Measurements from ENCODE around the gene SPO11. TPM values are rescaled to one million over a fixed set of nuclear protein-coding genes. Genes with fewer than 3 reads are reported as not detected.

The SPO11 gene
- total RNA-seq, 1 donor from 2014 or later = not detected

DNA sequence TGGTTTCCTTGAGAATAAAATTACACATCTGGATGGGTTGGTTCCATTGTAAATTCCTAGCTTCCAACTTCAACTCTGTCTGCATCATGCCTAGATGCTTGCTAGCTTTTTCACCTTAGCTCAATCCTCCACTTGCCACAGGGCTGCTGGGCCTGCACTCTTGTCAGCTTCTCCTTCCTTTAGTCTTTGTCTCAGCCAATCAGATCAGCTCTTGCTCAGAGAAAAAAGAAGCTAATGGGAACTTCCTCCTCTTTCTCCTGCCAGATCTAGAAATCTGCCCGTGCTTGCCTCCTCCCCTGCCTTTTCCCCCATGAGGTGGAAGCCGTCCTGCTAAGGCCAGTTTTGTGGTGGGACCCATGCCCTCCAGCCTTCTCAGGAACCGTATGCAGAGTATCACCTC is 40.0 kb downstream of the SPO11 start:
- peaks cover 100% of the 10 kb centered on the region for H3K36me3 ChIP-seq
- TF ChIP-seq, protein P1, sequence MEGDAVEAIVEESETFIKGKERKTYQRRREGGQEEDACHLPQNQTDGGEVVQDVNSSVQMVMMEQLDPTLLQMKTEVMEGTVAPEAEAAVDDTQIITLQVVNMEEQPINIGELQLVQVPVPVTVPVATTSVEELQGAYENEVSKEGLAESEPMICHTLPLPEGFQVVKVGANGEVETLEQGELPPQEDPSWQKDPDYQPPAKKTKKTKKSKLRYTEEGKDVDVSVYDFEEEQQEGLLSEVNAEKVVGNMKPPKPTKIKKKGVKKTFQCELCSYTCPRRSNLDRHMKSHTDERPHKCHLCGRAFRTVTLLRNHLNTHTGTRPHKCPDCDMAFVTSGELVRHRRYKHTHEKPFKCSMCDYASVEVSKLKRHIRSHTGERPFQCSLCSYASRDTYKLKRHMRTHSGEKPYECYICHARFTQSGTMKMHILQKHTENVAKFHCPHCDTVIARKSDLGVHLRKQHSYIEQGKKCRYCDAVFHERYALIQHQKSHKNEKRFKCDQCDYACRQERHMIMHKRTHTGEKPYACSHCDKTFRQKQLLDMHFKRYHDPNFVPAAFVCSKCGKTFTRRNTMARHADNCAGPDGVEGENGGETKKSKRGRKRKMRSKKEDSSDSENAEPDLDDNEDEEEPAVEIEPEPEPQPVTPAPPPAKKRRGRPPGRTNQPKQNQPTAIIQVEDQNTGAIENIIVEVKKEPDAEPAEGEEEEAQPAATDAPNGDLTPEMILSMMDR (IDR thresholded peaks at IDR 0.05; ENCODE audit: borderline replicate concordance) = no peak
- H3K27ac ChIP-seq (replicated peaks) = no peak overlapping the region
- no peaks in the 10 kb centered on the region for H3K9me3 ChIP-seq (replicated peaks)
- H3K4me1 ChIP-seq = peaks cover 7% of the 10 kb centered on the region
- DNase-seq = no peak
- no peaks in the 10 kb centered on the region for H3K27me3 ChIP-seq (ENCODE audit: low read depth)
- intact Hi-C loops (cut with micrococcal nuclease) = no loop called here
- H3K4me3 ChIP-seq = no peak overlapping the region

DNA sequence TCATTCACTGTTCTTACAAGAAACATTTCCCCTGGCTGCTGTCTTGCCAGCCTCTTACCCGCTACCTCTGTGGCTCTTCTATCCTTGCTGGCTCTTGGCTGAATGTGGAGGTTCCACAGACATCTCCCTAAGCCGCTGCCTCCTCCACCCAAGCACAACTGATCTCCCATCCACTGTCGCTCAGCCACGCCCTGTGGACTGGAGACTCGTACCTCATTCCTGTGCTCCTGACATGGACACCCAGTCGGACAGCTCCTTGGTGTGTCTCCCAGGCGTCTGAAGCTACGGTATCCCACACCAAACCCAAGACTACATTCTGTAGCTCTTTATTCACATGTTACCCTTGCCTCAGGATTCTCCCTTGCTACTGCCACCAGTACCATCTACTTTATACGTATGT is 40.7 kb downstream of the SPO11 start:
- Histone ChIP-seq H3K4me1 (peaks cover 14% of the 10 kb centered on the region), H3K4me3 (no peak overlapping the region), H3K27me3 (ENCODE audit: low read depth) (no peaks in the 10 kb centered on the region), H3K27ac (replicated peaks) (no peak overlapping the region), H3K36me3 (peaks cover 100% of the 10 kb centered on the region), H3K9me3 (replicated peaks) (no peaks in the 10 kb centered on the region)
- intact Hi-C loops (cut with micrococcal nuclease) = no loop called here
- DNase-seq = no peak
- TF ChIP-seq, protein P1 (IDR thresholded peaks at IDR 0.05; ENCODE audit: borderline replicate concordance) = no peak

DNA sequence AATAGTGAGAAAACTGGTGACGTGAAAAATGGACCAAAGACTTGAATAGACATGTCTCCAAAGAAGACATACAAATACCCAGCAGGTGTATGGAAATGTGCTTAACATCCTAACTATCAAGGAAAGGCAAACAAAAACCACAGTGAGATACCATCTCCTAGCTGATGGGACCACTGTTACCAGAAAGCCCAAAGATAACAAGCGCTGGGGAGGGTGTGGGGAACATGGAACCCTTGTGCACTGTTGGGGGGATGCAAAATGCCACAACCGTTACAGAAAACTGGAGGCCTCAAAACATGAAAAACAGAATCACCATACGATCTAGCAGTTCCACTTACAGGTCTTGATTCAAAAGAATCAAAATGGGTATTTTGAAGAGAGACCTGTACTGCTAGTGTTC is 41.8 kb downstream of the SPO11 start:
- no peak for DNase-seq
- H3K27ac ChIP-seq (replicated peaks) = no peak overlapping the region
- H3K4me3 ChIP-seq = no peak overlapping the region
- H3K4me1 ChIP-seq = peaks cover 19% of the 10 kb centered on the region
- no peaks in the 10 kb centered on the region for H3K9me3 ChIP-seq (replicated peaks)
- peaks cover 100% of the 10 kb centered on the region for H3K36me3 ChIP-seq
- TF ChIP-seq, protein P1 (IDR thresholded peaks at IDR 0.05; ENCODE audit: borderline replicate concordance) = no peak
- H3K27me3 ChIP-seq (ENCODE audit: low read depth) = no peaks in the 10 kb centered on the region
- intact Hi-C loops (cut with micrococcal nuclease) = no loop called here

DNA sequence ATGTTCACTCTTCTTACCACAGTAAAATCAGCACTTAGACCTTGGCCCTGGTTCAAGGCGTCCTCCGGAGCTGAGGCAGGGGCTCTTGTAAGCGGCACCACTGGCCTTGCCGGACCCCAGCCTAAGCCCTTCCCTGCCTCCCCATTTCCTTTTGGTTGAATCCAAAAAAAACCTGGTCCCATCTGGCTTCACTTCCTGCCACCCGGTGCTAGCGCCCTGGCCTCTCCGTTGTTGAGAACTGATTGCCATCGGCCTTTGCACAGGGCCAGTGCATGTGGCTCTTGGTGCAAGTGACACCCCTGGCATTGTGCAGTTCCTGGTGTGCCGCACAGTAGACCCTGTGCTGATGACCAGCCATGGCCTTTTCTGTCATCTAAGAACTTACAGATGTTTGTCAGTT is 42.6 kb downstream of the SPO11 start:
- no peak overlapping the region for H3K27ac ChIP-seq (replicated peaks)
- TF ChIP-seq, protein P1 (IDR thresholded peaks at IDR 0.05; ENCODE audit: borderline replicate concordance) = no peak
- no peaks in the 10 kb centered on the region for H3K27me3 ChIP-seq (ENCODE audit: low read depth)
- intact Hi-C loops (cut with micrococcal nuclease) = no loop called here
- H3K9me3 ChIP-seq (replicated peaks) = no peaks in the 10 kb centered on the region
- H3K4me3 ChIP-seq = no peak overlapping the region
- DNase-seq = no peak
- peaks cover 19% of the 10 kb centered on the region for H3K4me1 ChIP-seq
- peaks cover 98% of the 10 kb centered on the region for H3K36me3 ChIP-seq

DNA sequence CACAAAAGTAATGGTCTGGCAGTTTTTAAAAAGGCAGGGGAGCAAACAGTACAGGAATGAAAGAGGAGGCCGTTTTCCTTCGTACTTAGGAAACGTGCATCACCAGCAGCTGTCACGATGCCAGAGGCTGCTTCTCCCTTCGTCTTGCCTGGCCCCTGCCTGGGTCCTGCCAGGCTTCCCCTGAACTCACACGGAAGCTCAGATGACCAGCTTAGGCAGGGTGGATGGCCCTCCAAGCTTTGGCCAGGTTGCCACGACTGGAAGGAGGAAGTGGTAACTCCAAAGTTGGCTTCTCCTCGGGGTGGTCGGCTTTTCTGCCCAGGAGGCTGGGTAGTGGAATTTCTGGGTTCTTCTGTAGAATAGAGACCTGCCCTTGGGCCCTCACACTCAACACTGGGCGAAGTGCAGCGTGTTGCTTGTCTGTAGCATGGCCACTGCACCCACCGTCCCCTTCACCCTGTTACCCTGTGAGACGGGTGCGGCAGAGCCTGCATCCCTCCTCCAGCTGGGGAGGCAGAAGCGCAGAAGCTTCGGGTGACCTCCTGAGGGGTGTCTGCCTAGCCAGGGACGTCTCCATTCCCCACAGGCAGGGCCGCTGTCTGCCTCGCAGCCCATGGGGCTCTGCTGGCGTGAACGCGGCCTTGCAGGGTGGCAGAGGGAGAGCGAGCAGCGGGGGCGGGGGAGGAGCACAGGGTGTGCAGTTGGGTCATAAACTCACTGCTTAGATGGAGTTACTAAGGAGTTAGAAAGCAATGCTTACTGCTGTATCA is 43.2 kb downstream of the SPO11 start:
- no peak overlapping the region for H3K4me3 ChIP-seq
- TF ChIP-seq, protein P1 (IDR thresholded peaks at IDR 0.05; ENCODE audit: borderline replicate concordance) = no peak
- H3K36me3 ChIP-seq = peaks cover 98% of the 10 kb centered on the region
- H3K27me3 ChIP-seq (ENCODE audit: low read depth) = no peaks in the 10 kb centered on the region
- no peak for DNase-seq
- intact Hi-C loops (cut with micrococcal nuclease) = no loop called here
- H3K27ac ChIP-seq (replicated peaks) = no peak overlapping the region
- H3K4me1 ChIP-seq = peaks cover 19% of the 10 kb centered on the region
- no peaks in the 10 kb centered on the region for H3K9me3 ChIP-seq (replicated peaks)

Data from left ventricle myocardium inferior (tissue), 1 donor.